ENCODE measurements around the gene KIF17.

GRCh38 chr1:20697563-20697962 is 20.2 kb downstream of the KIF17 start:
- no peak for TF ChIP-seq ZNF274 (IDR thresholded peaks at IDR 0.05; ENCODE audit: low read depth, low read length)
- no peak for TF ChIP-seq YY1 (IDR thresholded peaks at IDR 0.05; ENCODE audit: insufficient read depth, insufficient read length)
